K562 (cell line): ENCODE measurements around the gene ABT1. TPM values are rescaled to one million over a fixed set of nuclear protein-coding genes. Genes with fewer than 3 reads are reported as not detected.

Source experiments
- CCAR2 ChIP-seq: fragments of 200-400 bp; formaldehyde crosslinking; IDR thresholded peaks from 2 replicates; pipeline ENCODE4 v1.6.1; 2017; ENCODE audit warnings: mild to moderate bottlenecking, low read depth, low read length
- CHD4 ChIP-seq: fragments of 200-600 bp; sonication (generic); IDR thresholded peaks from 3 replicates; pipeline ENCODE4 v1.6.1; 2012; ENCODE audit warnings: low read depth, mild to moderate bottlenecking, mixed read lengths, low read length, inconsistent platforms; ENCODE audit not compliant: insufficient read depth, insufficient replicate concordance, poor library complexity, severe bottlenecking
- CREB3L1 ChIP-seq: fragments of 450-650 bp; IDR thresholded peaks from 2 replicates; pipeline ENCODE4 v1.6.1; 2014; ENCODE audit warnings: low read depth, mild to moderate bottlenecking, moderate library complexity, borderline replicate concordance
- EGR1 ChIP-seq: fragments of 450-650 bp; conservative IDR thresholded peaks from 2 replicates; pipeline ENCODE4 v1.6.1; 2017; ENCODE audit warnings: mild to moderate bottlenecking
- ETV1 ChIP-seq: fragments of 450-650 bp; conservative IDR thresholded peaks from 2 replicates; pipeline ENCODE4 v1.6.1; 2016; ENCODE audit warnings: missing genetic modification characterization, control low read depth, low read depth, missing compliant biosample characterization
- HDAC1 ChIP-seq, 2 experiments: fragments of 450-650 bp; IDR thresholded peaks; 2 replicates each; pipeline ENCODE4 v1.6.1; 2016 to 2017; ENCODE audit warnings: inconsistent platforms in 1 of 2, mild to moderate bottlenecking in 1 of 2, moderate library complexity in 1 of 2
- ID3 ChIP-seq, 2 experiments: fragments of 250-450 bp in 1 of 2; fragments of 450-650 bp in 1 of 2; sonication (Bioruptor Pico) in 1 of 2; IDR thresholded peaks; 2 replicates each; pipeline versions ENCODE4 v1.6.1 to v1.8.0; 2016 to 2021; ENCODE audit warnings: mild to moderate bottlenecking in 2 of 2, moderate library complexity in 2 of 2, missing compliant biosample characterization in 1 of 2, missing genetic modification characterization in 1 of 2
- KAT7 ChIP-seq: sonication (generic); formaldehyde crosslinking; IDR thresholded peaks from 2 replicates; pipeline ENCODE4 v1.8.0; 2022; ENCODE audit warnings: missing genetic modification reagents, mild to moderate bottlenecking, borderline replicate concordance
- KAT8 ChIP-seq: fragments of 450-650 bp; IDR thresholded peaks from 2 replicates; pipeline ENCODE4 v1.6.1; 2016; ENCODE audit warnings: low read depth, mild to moderate bottlenecking
- L3MBTL2 ChIP-seq: fragments of 450-650 bp; IDR thresholded peaks from 2 replicates; pipeline ENCODE4 v1.6.1; 2016; ENCODE audit warnings: mild to moderate bottlenecking, moderate library complexity
- LEF1 ChIP-seq: fragments of 450-650 bp; IDR thresholded peaks from 2 replicates; pipeline ENCODE4 v1.6.1; 2016; ENCODE audit warnings: mild to moderate bottlenecking
- MTA2 ChIP-seq: fragments of 450-650 bp; IDR thresholded peaks from 2 replicates; pipeline ENCODE4 v1.6.1; 2016; ENCODE audit warnings: low read depth
- MYC ChIP-seq, 2 experiments: fragments of 250-450 bp in 1 of 2; sonication (Bioruptor Pico) in 1 of 2; IDR thresholded peaks; 2 replicates each; pipeline versions ENCODE4 v1.5.1 to v1.6.1; 2012 to 2021; ENCODE audit warnings: low read depth in 2 of 2, borderline replicate concordance in 1 of 2, improper control_type of control experiment in 1 of 2, low read length in 1 of 2, mild to moderate bottlenecking in 1 of 2, moderate library complexity in 1 of 2
- NCOA4 ChIP-seq: fragments of 450-650 bp; IDR thresholded peaks from 2 replicates; pipeline ENCODE4 v1.6.1; 2018; ENCODE audit warnings: mild to moderate bottlenecking; ENCODE audit not compliant: partially characterized antibody
- PHB ChIP-seq: fragments of 250-450 bp; sonication (Bioruptor Pico); IDR thresholded peaks from 2 replicates; pipeline ENCODE4 v1.5.0; 2021
- POLR2H ChIP-seq: IDR thresholded peaks from 2 replicates; pipeline ENCODE4 v1.6.1; 2016; ENCODE audit warnings: missing genetic modification characterization, low read depth, mild to moderate bottlenecking, control low read depth, missing compliant biosample characterization, moderate library complexity
- PTRF ChIP-seq: fragments of 450-650 bp; IDR thresholded peaks from 2 replicates; pipeline ENCODE4 v1.6.1; 2016; ENCODE audit warnings: mild to moderate bottlenecking, missing genetic modification characterization, missing compliant biosample characterization
- RFX7 ChIP-seq: fragments of 250-450 bp; sonication (Bioruptor Pico); IDR thresholded peaks from 2 replicates; pipeline ENCODE4 v1.5.1; 2021; ENCODE audit warnings: mild to moderate bottlenecking
- THRAP3 ChIP-seq: fragments of 450-650 bp; IDR thresholded peaks from 2 replicates; pipeline ENCODE4 v1.6.1; 2016; ENCODE audit warnings: mild to moderate bottlenecking, inconsistent platforms, borderline replicate concordance
- ZC3H4 ChIP-seq: sonication (generic); formaldehyde crosslinking; IDR thresholded peaks from 2 replicates; pipeline ENCODE4 v1.9.0; 2021; ENCODE audit warnings: missing genetic modification reagents, borderline replicate concordance
- ZNF12 ChIP-seq: sonication (generic); formaldehyde crosslinking; IDR thresholded peaks from 2 replicates; pipeline ENCODE4 v1.4.0; 2020; ENCODE audit warnings: mild to moderate bottlenecking, missing genetic modification reagents
- ZNF146 ChIP-seq: IDR thresholded peaks from one replicate; pipeline ENCODE4 v1.6.1; 2018; ENCODE audit warnings: missing compliant biosample characterization; ENCODE audit not compliant: unreplicated experiment
- ZNF431 ChIP-seq: sonication (generic); formaldehyde crosslinking; IDR thresholded peaks from 2 replicates; pipeline ENCODE4 v1.8.0; 2022; ENCODE audit warnings: mild to moderate bottlenecking, missing genetic modification reagents
- ZNF436 ChIP-seq: fragments of 250-450, 450-650 bp; sonication (Bioruptor Pico); formaldehyde crosslinking; IDR thresholded peaks from 2 replicates; pipeline ENCODE4 v1.7.0; 2020; ENCODE audit warnings: mild to moderate bottlenecking
- ZSCAN32 ChIP-seq: fragments of 450-650 bp; formaldehyde crosslinking; IDR thresholded peaks from 2 replicates; pipeline ENCODE4 v1.4.0; 2020; ENCODE audit warnings: mild to moderate bottlenecking, moderate library complexity
- polyA plus RNA-seq, 8 experiments: library from polyadenylated mRNA; depleted of rRNA in 4 of 8; stranded (reverse) in 5 of 8; unstranded in 3 of 8; fragments of >200 nt; fragmentation: Nextera tagmentation in 2 of 8; fragmentation: Illumina TruSeq in 1 of 8; extraction: Ambion mirVana in 2 of 8; extraction: Trizol in 1 of 8; gene quantifications; 2 replicates each; pipeline versions ENCODE4 v1.2.1 to v1.2.3, GENCODE V29; 2011 to 2014; ENCODE audit warnings: inconsistent platforms in 1 of 8, missing spikeins in 1 of 8
- total RNA-seq, 7 experiments: library from RNA; depleted of rRNA in 6 of 7; stranded (reverse); fragments of >200 nt in 6 of 7; fragmentation: Illumina TruSeq in 2 of 7; extraction: Trizol in 2 of 7; gene quantifications; 2 replicates each; pipeline versions ENCODE4 v1.2.1 to v1.2.3, GENCODE V29; 2011 to 2021; ENCODE audit warnings: low replicate concordance in 1 of 7
- TF ChIP-seq, protein P1 (sequence below): fragments of 450-650 bp; formaldehyde crosslinking; IDR thresholded peaks from 2 replicates; pipeline ENCODE4 v1.4.0; 2020; ENCODE audit warnings: mild to moderate bottlenecking

Gene ABT1
- total and polyA plus RNA-seq, 9 of the 15 experiments (the other 6 are each of a cell fraction or from before 2014, with no cell fraction given) = 8.8 to 52.7 (median 40.7) TPM

DNA sequence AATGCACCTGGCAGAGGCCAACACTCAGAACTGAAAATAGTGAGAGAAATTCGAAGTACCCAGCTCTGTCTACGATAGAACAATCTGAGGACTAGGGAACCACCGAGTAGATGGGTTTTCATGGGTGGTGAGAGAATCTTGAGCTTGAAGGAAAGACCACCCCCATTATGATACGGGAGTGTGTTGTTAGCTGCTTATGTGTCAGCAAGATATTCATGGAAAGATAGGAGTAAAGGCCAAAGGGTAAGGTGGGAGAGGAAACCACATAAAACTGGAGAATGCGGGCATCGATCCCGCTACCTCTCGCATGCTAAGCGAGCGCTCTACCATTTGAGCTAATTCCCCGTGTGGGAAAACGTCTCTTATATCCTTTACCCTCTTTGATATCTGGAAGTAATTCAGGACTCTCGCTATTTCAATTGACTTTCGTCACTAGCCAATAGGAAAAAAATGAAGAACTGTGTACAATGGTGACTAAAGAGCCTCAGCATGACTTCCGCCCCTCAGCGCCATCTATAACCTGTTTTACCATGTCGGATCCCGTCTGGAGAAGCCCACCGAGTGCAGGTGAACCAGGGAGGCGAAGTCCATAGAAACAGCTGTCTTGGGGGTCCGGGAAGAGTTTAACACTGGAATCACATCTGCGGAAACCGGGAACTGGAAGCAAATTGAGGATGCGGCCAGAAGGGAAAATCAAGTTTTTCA, 25.0 kb upstream of the ABT1 start (continued):
- TF ChIP-seq CHD4 = no peak
- TF ChIP-seq MYC (IDR thresholded peaks at IDR 0.05; ENCODE audit: low read depth, low read length) = peak; percentile 57
- TF ChIP-seq MYC (CRISPR knock-in tag; IDR thresholded peaks at IDR 0.05; ENCODE audit: borderline replicate concordance, low read depth) = no peak
- no peak for TF ChIP-seq THRAP3
- TF ChIP-seq EGR1 = peak; percentile 52
- TF ChIP-seq ZSCAN32 (CRISPR knock-in tag) = peak; percentile 12; the same call in 1 of the 2 replicates
- no peak for TF ChIP-seq ID3 (CRISPR knock-in tag; IDR thresholded peaks at IDR 0.05)
- TF ChIP-seq ID3 (tag; IDR thresholded peaks at IDR 0.05) = peak; percentile 98
- TF ChIP-seq ZC3H4 (CRISPR knock-in tag) = no peak
- no peak; the same call in 1 of the 2 replicates for TF ChIP-seq L3MBTL2
- TF ChIP-seq CCAR2 = peak; percentile 98
- TF ChIP-seq ZNF431 = no peak
- no peak for TF ChIP-seq RFX7 (CRISPR knock-in tag)
- TF ChIP-seq ZNF436 (CRISPR knock-in tag) = peak; percentile 60; the same call in 1 of the 2 replicates
- no peak for TF ChIP-seq KAT8
- TF ChIP-seq NCOA4 = no peak
- TF ChIP-seq MTA2 = peak; percentile 63
- TF ChIP-seq ZNF12 (CRISPR knock-in tag) = 0 out of 2 replicates have a peak, but pooled peaks have one; percentile 30
- TF ChIP-seq POLR2H = peak; percentile 100
- TF ChIP-seq PHB = 0 out of 2 replicates have a peak, but pooled peaks have one; percentile 25
- peak; percentile 86; the same call in 1 of the 2 replicates for TF ChIP-seq KAT7 (CRISPR knock-in tag)
- no peak for TF ChIP-seq PTRF (tag)
- TF ChIP-seq LEF1 = peak; percentile 76
- no peak for TF ChIP-seq ZNF146 (CRISPR knock-in tag)
- TF ChIP-seq HDAC1 (IDR thresholded peaks at IDR 0.05) = peak; percentile 94 to 99
- TF ChIP-seq, protein P1, sequence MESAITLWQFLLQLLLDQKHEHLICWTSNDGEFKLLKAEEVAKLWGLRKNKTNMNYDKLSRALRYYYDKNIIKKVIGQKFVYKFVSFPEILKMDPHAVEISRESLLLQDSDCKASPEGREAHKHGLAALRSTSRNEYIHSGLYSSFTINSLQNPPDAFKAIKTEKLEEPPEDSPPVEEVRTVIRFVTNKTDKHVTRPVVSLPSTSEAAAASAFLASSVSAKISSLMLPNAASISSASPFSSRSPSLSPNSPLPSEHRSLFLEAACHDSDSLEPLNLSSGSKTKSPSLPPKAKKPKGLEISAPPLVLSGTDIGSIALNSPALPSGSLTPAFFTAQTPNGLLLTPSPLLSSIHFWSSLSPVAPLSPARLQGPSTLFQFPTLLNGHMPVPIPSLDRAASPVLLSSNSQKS (CRISPR knock-in tag) = no peak
- TF ChIP-seq CREB3L1 = peak; percentile 54; the same call in 1 of the 2 replicates
- TF ChIP-seq ETV1 (tag) = peak; percentile 70
